ENCODE measurements around the gene NES. TPM values are rescaled to one million over a fixed set of nuclear protein-coding genes. Genes with fewer than 3 reads are reported as not detected.

The NES gene
- total RNA-seq, 1 donor from 2014 or later, result 494 TPM

DNA sequence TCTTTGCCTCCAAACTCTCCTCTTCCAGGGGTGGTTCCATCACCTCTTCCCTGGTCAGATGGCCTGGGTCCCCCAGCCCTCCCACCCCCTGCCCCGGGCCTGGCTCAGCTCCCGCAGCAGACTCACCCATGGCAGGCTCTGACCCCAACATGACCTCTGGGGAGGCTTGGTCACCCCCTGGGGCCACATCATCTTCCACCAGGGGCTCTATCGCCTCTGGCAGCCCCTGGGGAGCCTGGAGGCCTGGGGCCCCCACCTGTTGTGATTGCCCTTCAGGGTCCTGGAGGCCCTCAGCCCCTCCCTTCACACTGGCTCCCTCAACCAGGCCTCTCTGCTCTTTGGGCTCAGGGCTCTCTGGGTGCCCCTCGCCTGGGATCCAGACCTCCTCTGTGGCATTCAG, 6.4 kb downstream of the NES start:
- Histone ChIP-seq H3K9ac (ENCODE audit: low read depth in 1 of 3, low read length in 3 of 3) (peak overlapping the region in 1 of 3 donors; percentile 45), H3K36me3 (ENCODE audit: control insufficient read depth in 3 of 3, insufficient read depth in 3 of 3, low read length in 3 of 3) (peaks cover 7 to 15% (median 11%) of the 10 kb centered on the region in 3 donors), H3K27ac (ENCODE audit: low read depth, low read length) (peak overlapping the region; percentile 99), H3K9me3 (ENCODE audit: control insufficient read depth in 3 of 3, low read length in 3 of 3) (no peaks in the 10 kb centered on the region), H3K27me3 (ENCODE audit: control insufficient read depth in 3 of 3, insufficient read depth in 3 of 3, low read length in 3 of 3) (no peaks in the 10 kb centered on the region), H3K4me1 (ENCODE audit: control insufficient read depth in 3 of 3, insufficient read depth in 3 of 3, low read length in 3 of 3) (peaks cover 71 to 86% (median 83%) of the 10 kb centered on the region in 3 donors), H3K4me3 (ENCODE audit: low read length in 3 of 3) (no peak overlapping the region)

DNA sequence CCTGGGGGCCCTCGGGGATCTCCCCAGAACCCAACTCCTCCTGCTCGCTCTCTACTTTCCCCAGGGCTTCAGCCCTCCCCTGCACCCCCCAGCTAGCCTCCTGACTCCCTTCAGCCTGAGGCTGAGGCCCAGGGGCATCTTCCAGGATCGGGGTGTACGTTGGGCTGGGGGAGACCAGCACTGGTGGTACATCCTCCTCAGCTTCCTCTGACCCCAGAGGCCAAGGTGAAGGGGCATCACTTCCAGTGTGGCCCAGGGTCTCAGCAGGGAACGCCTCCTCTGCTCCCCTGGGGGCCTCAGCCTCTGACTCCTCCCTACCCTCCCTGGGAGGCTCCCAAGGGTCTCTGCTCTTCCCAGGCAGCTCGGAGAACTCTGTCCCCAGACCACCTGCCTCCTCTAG, 6.8 kb downstream of the NES start:
- peaks cover 7 to 15% (median 11%) of the 10 kb centered on the region in 3 donors for H3K36me3 ChIP-seq (ENCODE audit: control insufficient read depth in 3 of 3, insufficient read depth in 3 of 3, low read length in 3 of 3)
- no peak overlapping the region for H3K4me3 ChIP-seq (ENCODE audit: low read length in 3 of 3)
- no peaks in the 10 kb centered on the region for H3K27me3 ChIP-seq (ENCODE audit: control insufficient read depth in 3 of 3, insufficient read depth in 3 of 3, low read length in 3 of 3)
- peaks cover 75 to 86% (median 83%) of the 10 kb centered on the region in 3 donors for H3K4me1 ChIP-seq (ENCODE audit: control insufficient read depth in 3 of 3, insufficient read depth in 3 of 3, low read length in 3 of 3)
- H3K9ac ChIP-seq (ENCODE audit: low read depth in 1 of 3, low read length in 3 of 3), result peak overlapping the region in 1 of 3 donors; percentile 57
- peak overlapping the region; percentile 99 for H3K27ac ChIP-seq (ENCODE audit: low read depth, low read length)
- H3K9me3 ChIP-seq (ENCODE audit: control insufficient read depth in 3 of 3, low read length in 3 of 3), result no peaks in the 10 kb centered on the region

GRCh38 chr1:156669794-156670193, 7.4 kb downstream of the NES start:
- Histone ChIP-seq H3K36me3 (ENCODE audit: control insufficient read depth in 3 of 3, insufficient read depth in 3 of 3, low read length in 3 of 3) (peaks cover 4 to 15% (median 8%) of the 10 kb centered on the region in 3 donors), H3K4me1 (ENCODE audit: control insufficient read depth in 3 of 3, insufficient read depth in 3 of 3, low read length in 3 of 3) (peaks cover 76 to 86% (median 82%) of the 10 kb centered on the region in 3 donors), H3K9me3 (ENCODE audit: control insufficient read depth in 3 of 3, low read length in 3 of 3) (no peaks in the 10 kb centered on the region), H3K27ac (ENCODE audit: low read depth, low read length) (peak overlapping the region; percentile 99), H3K27me3 (ENCODE audit: control insufficient read depth in 3 of 3, insufficient read depth in 3 of 3, low read length in 3 of 3) (no peaks in the 10 kb centered on the region), H3K9ac (ENCODE audit: low read depth in 1 of 3, low read length in 3 of 3) (peak overlapping the region in 2 of 3 donors; percentile 57 to 62), H3K4me3 (ENCODE audit: low read length in 3 of 3) (no peak overlapping the region)

- Histone ChIP-seq H3K4me1 (ENCODE audit: control insufficient read depth in 3 of 3, insufficient read depth in 3 of 3, low read length in 3 of 3) (peaks cover 76 to 86% (median 82%) of the 10 kb centered on the region in 3 donors), H3K4me3 (ENCODE audit: low read length in 3 of 3) (peak overlapping the region in 1 of 3 donors; percentile 45), H3K27me3 (ENCODE audit: control insufficient read depth in 3 of 3, insufficient read depth in 3 of 3, low read length in 3 of 3) (no peaks in the 10 kb centered on the region), H3K9me3 (ENCODE audit: control insufficient read depth in 3 of 3, low read length in 3 of 3) (no peaks in the 10 kb centered on the region), H3K9ac (ENCODE audit: low read depth in 1 of 3, low read length in 3 of 3) (peak overlapping the region; percentile 51 to 64 (median 57)), H3K36me3 (ENCODE audit: control insufficient read depth in 3 of 3, insufficient read depth in 3 of 3, low read length in 3 of 3) (peaks cover 4 to 15% (median 4%) of the 10 kb centered on the region in 3 donors), H3K27ac (ENCODE audit: low read depth, low read length) (peak overlapping the region; percentile 99)
These were observed 8.2 kb downstream of the NES start for GRCh38 chr1:156668801-156669637.

GRCh38 chr1:156667968-156668709, 9.1 kb downstream of the NES start:
- Histone ChIP-seq H3K9ac (ENCODE audit: low read depth in 1 of 3, low read length in 3 of 3) (peak overlapping the region; percentile 83 to 85 (median 85)), H3K4me1 (ENCODE audit: control insufficient read depth in 3 of 3, insufficient read depth in 3 of 3, low read length in 3 of 3) (peaks cover 77 to 87% (median 82%) of the 10 kb centered on the region in 3 donors), H3K27me3 (ENCODE audit: control insufficient read depth in 3 of 3, insufficient read depth in 3 of 3, low read length in 3 of 3) (no peaks in the 10 kb centered on the region), H3K9me3 (ENCODE audit: control insufficient read depth in 3 of 3, low read length in 3 of 3) (no peaks in the 10 kb centered on the region), H3K27ac (ENCODE audit: low read depth, low read length) (peak overlapping the region; percentile 99), H3K4me3 (ENCODE audit: low read length in 3 of 3) (peak overlapping the region; percentile 23 to 63 (median 34)), H3K36me3 (ENCODE audit: control insufficient read depth in 3 of 3, insufficient read depth in 3 of 3, low read length in 3 of 3) (peaks cover 3 to 8% (median 4%) of the 10 kb centered on the region in 3 donors)

- Histone ChIP-seq H3K27ac (ENCODE audit: low read depth, low read length) (peak overlapping the region; percentile 99), H3K9me3 (ENCODE audit: control insufficient read depth in 3 of 3, low read length in 3 of 3) (no peaks in the 10 kb centered on the region), H3K4me3 (ENCODE audit: low read length in 3 of 3) (peak overlapping the region in 2 of 3 donors; percentile 34 to 63), H3K4me1 (ENCODE audit: control insufficient read depth in 3 of 3, insufficient read depth in 3 of 3, low read length in 3 of 3) (peaks cover 83 to 90% (median 85%) of the 10 kb centered on the region in 3 donors), H3K36me3 (ENCODE audit: control insufficient read depth in 3 of 3, insufficient read depth in 3 of 3, low read length in 3 of 3) (peaks cover 0 to 4% (median 4%) of the 10 kb centered on the region in 3 donors), H3K27me3 (ENCODE audit: control insufficient read depth in 3 of 3, insufficient read depth in 3 of 3, low read length in 3 of 3) (no peaks in the 10 kb centered on the region), H3K9ac (ENCODE audit: low read depth in 1 of 3, low read length in 3 of 3) (peak overlapping the region; percentile 83 to 85 (median 85))
These were observed 9.6 kb downstream of the NES start for GRCh38 chr1:156667610-156667967.

DNA sequence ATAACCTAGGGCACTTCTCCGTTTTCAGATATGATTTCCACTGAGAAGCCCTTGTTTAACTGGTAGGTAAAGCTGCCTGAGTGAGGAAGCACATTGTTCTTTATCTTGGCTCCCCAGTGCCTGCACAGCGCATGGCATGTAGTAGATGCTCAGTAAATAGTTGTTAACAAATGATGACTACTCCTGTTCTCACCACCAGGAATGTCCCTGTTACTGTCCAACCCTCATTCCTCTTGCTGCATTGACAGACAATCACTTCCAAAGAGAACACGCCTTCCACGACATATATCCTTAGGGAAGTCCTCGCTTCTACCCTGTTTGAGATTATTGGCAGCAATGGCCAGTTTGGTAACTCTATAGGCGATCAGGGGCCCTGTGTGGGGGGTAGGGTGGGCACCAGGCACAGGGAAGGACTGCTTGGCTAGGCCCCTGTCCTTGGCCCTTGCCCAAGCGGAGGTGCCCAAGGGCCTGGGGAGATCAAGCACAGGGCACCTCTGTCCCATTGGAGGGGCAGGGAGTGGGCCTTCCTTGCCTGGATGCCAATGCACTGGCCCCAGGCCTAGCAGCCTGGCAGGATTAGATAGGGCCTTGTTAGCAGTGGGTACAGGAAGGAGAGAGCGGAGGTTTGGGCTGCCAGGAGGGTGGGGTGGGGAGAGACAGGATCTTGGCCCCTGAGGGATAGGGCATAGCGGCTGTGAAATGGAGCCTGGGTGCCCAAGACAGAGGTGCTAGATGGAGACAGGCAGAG, 10.2 kb downstream of the NES start:
- H3K27ac ChIP-seq (ENCODE audit: low read depth, low read length), result peak overlapping the region; percentile 99
- H3K36me3 ChIP-seq (ENCODE audit: control insufficient read depth in 3 of 3, insufficient read depth in 3 of 3, low read length in 3 of 3), result no peaks in the 10 kb centered on the region
- H3K9me3 ChIP-seq (ENCODE audit: control insufficient read depth in 3 of 3, low read length in 3 of 3), result no peaks in the 10 kb centered on the region
- H3K4me1 ChIP-seq (ENCODE audit: control insufficient read depth in 3 of 3, insufficient read depth in 3 of 3, low read length in 3 of 3), result peaks cover 88 to 92% (median 90%) of the 10 kb centered on the region in 3 donors
- H3K4me3 ChIP-seq (ENCODE audit: low read length in 3 of 3), result peak overlapping the region in 2 of 3 donors; percentile 19 to 63
- H3K27me3 ChIP-seq (ENCODE audit: control insufficient read depth in 3 of 3, insufficient read depth in 3 of 3, low read length in 3 of 3), result no peaks in the 10 kb centered on the region
- peak overlapping the region; percentile 70 to 85 (median 85) for H3K9ac ChIP-seq (ENCODE audit: low read depth in 1 of 3, low read length in 3 of 3)

GRCh38 chr1:156665539-156665938, 11.7 kb downstream of the NES start:
- H3K4me1 ChIP-seq (ENCODE audit: control insufficient read depth in 3 of 3, insufficient read depth in 3 of 3, low read length in 3 of 3), result peaks cover 98 to 100% (median 99%) of the 10 kb centered on the region in 3 donors
- H3K9ac ChIP-seq (ENCODE audit: low read depth in 1 of 3, low read length in 3 of 3), result peak overlapping the region; percentile 54 to 76 (median 64)
- peak overlapping the region in 2 of 3 donors; percentile 41 for H3K4me3 ChIP-seq (ENCODE audit: low read length in 3 of 3)

GRCh38 chr1:156664767-156665411, 12.3 kb downstream of the NES start:
- H3K27ac ChIP-seq (ENCODE audit: low read depth, low read length), result peak overlapping the region; percentile 99
- no peaks in the 10 kb centered on the region for H3K36me3 ChIP-seq (ENCODE audit: control insufficient read depth in 3 of 3, insufficient read depth in 3 of 3, low read length in 3 of 3)

More at GRCh38 chr1:156665539-156665938, 11.7 kb downstream of the NES start:
- Histone ChIP-seq H3K9me3 (ENCODE audit: control insufficient read depth in 3 of 3, low read length in 3 of 3) (no peaks in the 10 kb centered on the region), H3K27me3 (ENCODE audit: control insufficient read depth in 3 of 3, insufficient read depth in 3 of 3, low read length in 3 of 3) (no peaks in the 10 kb centered on the region), H3K36me3 (ENCODE audit: control insufficient read depth in 3 of 3, insufficient read depth in 3 of 3, low read length in 3 of 3) (no peaks in the 10 kb centered on the region), H3K27ac (ENCODE audit: low read depth, low read length) (peak overlapping the region; percentile 99)

More at GRCh38 chr1:156664767-156665411, 12.3 kb downstream of the NES start:
- Histone ChIP-seq H3K9me3 (ENCODE audit: control insufficient read depth in 3 of 3, low read length in 3 of 3) (no peaks in the 10 kb centered on the region), H3K4me3 (ENCODE audit: low read length in 3 of 3) (peak overlapping the region; percentile 54 to 57 (median 55)), H3K27me3 (ENCODE audit: control insufficient read depth in 3 of 3, insufficient read depth in 3 of 3, low read length in 3 of 3) (no peaks in the 10 kb centered on the region), H3K4me1 (ENCODE audit: control insufficient read depth in 3 of 3, insufficient read depth in 3 of 3, low read length in 3 of 3) (peaks cover 95 to 98% (median 97%) of the 10 kb centered on the region in 3 donors), H3K9ac (ENCODE audit: low read depth in 1 of 3, low read length in 3 of 3) (peak overlapping the region; percentile 76 to 83 (median 77))

Measured in skeletal muscle tissue (tissue), 4 donors.